HCT116 (cell line): ENCODE results near the gene GALT. TPM values are rescaled to one million over a fixed set of nuclear protein-coding genes. Genes with fewer than 3 reads are reported as not detected.

Source experiments
- ATAC-seq: fragments of 200-7000 bp; cut with Tn5 transposase; 2 replicates; pipeline ENCODE4 v1.9.1; 2020; ENCODE audit warnings: mild to moderate bottlenecking, moderate library complexity
- BruUV-seq: library from RNA; stranded (reverse); fragments of 400-500 nt; replicated peaks from 2 replicates; lab custom pipeline; 2021; lab: Mats Ljungman, UMichigan
- CTCF ChIA-PET: fragments of 300-600 bp; sonication (Branson Sonifier 250); formaldehyde crosslinking; loops from one replicate; lab custom pipeline; 2021; ENCODE audit warnings: antibody characterized with exemption; lab: Charles Lee
- POLR2A ChIA-PET: fragments of 300-600, 350-600 bp; sonication (Branson Sonifier 250); formaldehyde crosslinking; loops from one replicate; lab custom pipeline; 2021; ENCODE audit warnings: antibody characterized with exemption; lab: Charles Lee
- RAD21 ChIA-PET, 2 experiments: fragments of 300-600 bp; sonication (Branson Sonifier 250); formaldehyde crosslinking; loops; one replicate each; lab custom pipeline; 2023; ENCODE audit warnings: low total read pairs in 2 of 2; ENCODE audit not compliant: uncharacterized antibody in 2 of 2, unreplicated experiment in 2 of 2, low non-redundant PET in 1 of 2; lab: Charles Lee
- DNase-seq: peaks from one replicate; pipeline ENCODE4 v3.0.0-alpha.2; 2010; ENCODE audit warnings: low read depth, low spot score
- H2AFZ ChIP-seq: fragments of 200-600 bp; shearing (Covaris generic), sonication (generic); 2 replicates; pipeline ENCODE4 v1.6.1; 2017; ENCODE audit warnings: low read depth, mixed run types, mixed read lengths, antibody characterized with exemption, low read length; ENCODE audit not compliant: poor library complexity, severe bottlenecking
- H3K27ac ChIP-seq: 2 replicates; pipeline ENCODE4 v1.5.1; 2012; ENCODE audit warnings: low read depth, low read length
- H3K27me3 ChIP-seq: fragments of 200-600 bp; sonication (generic); 2 replicates; pipeline ENCODE4 v1.6.1; 2016; ENCODE audit warnings: mixed run types, low read length, mixed read lengths; ENCODE audit not compliant: insufficient read depth
- H3K36me3 ChIP-seq, 2 experiments: fragments of 200-500 bp in 1 of 2; fragments of 200-600 bp in 1 of 2; sonication (Bioruptor generic) in 1 of 2; sonication (generic) in 1 of 2; 2 replicates each; pipeline versions ENCODE4 v1.5.1 to v1.6.1; 2014 to 2016; ENCODE audit warnings: low read length in 2 of 2, inconsistent platforms in 1 of 2, mixed read lengths in 1 of 2, mixed run types in 1 of 2; ENCODE audit not compliant: insufficient read depth in 2 of 2, control insufficient read depth in 1 of 2
- H3K4me1 ChIP-seq, 2 experiments: fragments of 200-600 bp in 1 of 2; sonication (generic) in 1 of 2; 2 replicates each; pipeline versions ENCODE4 v1.5.1 to v1.6.1; 2012 to 2017; ENCODE audit warnings: low read length in 2 of 2, inconsistent platforms in 1 of 2, mild to moderate bottlenecking in 1 of 2, mixed read lengths in 1 of 2, mixed run types in 1 of 2, moderate library complexity in 1 of 2; ENCODE audit not compliant: insufficient read depth in 2 of 2, control insufficient read depth in 1 of 2
- H3K4me2 ChIP-seq: fragments of 200-600 bp; sonication (generic); 2 replicates; pipeline ENCODE4 v1.6.1; 2017; ENCODE audit warnings: mixed run types, low read length, mixed read lengths
- H3K4me3 ChIP-seq, 2 experiments: fragments of 200-600 bp in 1 of 2; sonication (generic) in 1 of 2; replicated peaks in 1 of 2; 2 replicates each; pipeline ENCODE4 v1.5.1; 2011 to 2016; ENCODE audit warnings: low read length in 2 of 2, control low read depth in 1 of 2, low read depth in 1 of 2, mild to moderate bottlenecking in 1 of 2, mixed read lengths in 1 of 2, mixed run types in 1 of 2
- H3K79me2 ChIP-seq: fragments of 200-600 bp; sonication (generic); 2 replicates; pipeline ENCODE4 v1.6.1; 2017; ENCODE audit warnings: mild to moderate bottlenecking, mixed run types, low read length, moderate library complexity, mixed read lengths; ENCODE audit not compliant: insufficient read depth
- H3K9ac ChIP-seq: fragments of 200-600 bp; sonication (generic); 2 replicates; pipeline ENCODE4 v1.6.1; 2016; ENCODE audit warnings: low read length, mixed read lengths
- H3K9me2 ChIP-seq: fragments of 200-600 bp; sonication (generic), shearing (Covaris generic); 2 replicates; pipeline ENCODE4 v1.6.1; 2017; ENCODE audit warnings: mixed run types, mild to moderate bottlenecking, moderate library complexity; ENCODE audit not compliant: insufficient read depth
- H3K9me3 ChIP-seq, 2 experiments: fragments of 200-500 bp in 1 of 2; fragments of 200-600 bp in 1 of 2; sonication (Bioruptor generic) in 1 of 2; sonication (generic) in 1 of 2; 2 replicates each; pipeline ENCODE4 v1.6.1; 2014 to 2017; ENCODE audit warnings: low read length in 2 of 2, mixed read lengths in 2 of 2, inconsistent platforms in 1 of 2, low read depth in 1 of 2, mild to moderate bottlenecking in 1 of 2, mixed run types in 1 of 2, moderate library complexity in 1 of 2; ENCODE audit not compliant: control insufficient read depth in 1 of 2, insufficient read depth in 1 of 2
- H4K20me1 ChIP-seq: fragments of 200-600 bp; sonication (generic), shearing (Covaris generic); 2 replicates; pipeline ENCODE4 v1.6.1; 2017; ENCODE audit warnings: mixed run types, mild to moderate bottlenecking, moderate library complexity; ENCODE audit not compliant: insufficient read depth
- CEBPB ChIP-seq: IDR thresholded peaks from 2 replicates; pipeline ENCODE4 v1.6.1; 2012; ENCODE audit warnings: low read depth
- EGR1 ChIP-seq: IDR thresholded peaks from 2 replicates; pipeline ENCODE4 v1.6.1; 2012; ENCODE audit warnings: low read depth
- ELF1 ChIP-seq: IDR thresholded peaks from 2 replicates; pipeline ENCODE4 v1.6.1; 2012; ENCODE audit warnings: low read depth, borderline replicate concordance
- FOSL1 ChIP-seq: IDR thresholded peaks from 2 replicates; pipeline ENCODE4 v1.6.1; 2012; ENCODE audit warnings: low read depth
- POLR2A ChIP-seq: IDR thresholded peaks from 2 replicates; pipeline ENCODE4 v1.7.0; 2011; ENCODE audit warnings: borderline replicate concordance; ENCODE audit not compliant: insufficient read depth, insufficient read length; ENCODE audit errors: extremely low read depth
- POLR2AphosphoS5 ChIP-seq: IDR thresholded peaks from 2 replicates; pipeline ENCODE4 v1.6.1; 2011; ENCODE audit warnings: mild to moderate bottlenecking, low read depth, low read length, moderate library complexity
- RAD21 ChIP-seq: IDR thresholded peaks from 2 replicates; pipeline ENCODE4 v1.6.1; 2012; ENCODE audit warnings: low read depth, mild to moderate bottlenecking
- SIN3A ChIP-seq: IDR thresholded peaks from 2 replicates; pipeline ENCODE4 v1.6.1; 2012; ENCODE audit warnings: low read depth
- SP1 ChIP-seq: IDR thresholded peaks from 2 replicates; pipeline ENCODE4 v1.6.1; 2012; ENCODE audit warnings: low read depth
- SRF ChIP-seq: IDR thresholded peaks from 2 replicates; pipeline ENCODE4 v1.6.1; 2012; ENCODE audit warnings: low read depth
- ZNF274 ChIP-seq: fragments of 200-500 bp; sonication (Bioruptor generic); IDR thresholded peaks from 2 replicates; pipeline ENCODE4 v1.6.1; 2014; ENCODE audit warnings: mild to moderate bottlenecking, low read depth, low read length, inconsistent platforms
- intact Hi-C: fragments of 100-400 bp; cut with micrococcal nuclease; formaldehyde crosslinking; loops from 2 replicates; pipeline ENCODE4 v1.10.0; 2022
- total RNA-seq: library from RNA; stranded (reverse); gene quantifications from one replicate; pipeline ENCODE4 v1.2.1, GENCODE V29; 2021; ENCODE audit not compliant: unreplicated experiment
- TF ChIP-seq, protein P1 (sequence below), 3 experiments: fragments of 200-600 bp in 1 of 3; sonication (generic) in 1 of 3; IDR thresholded peaks in 2 of 3; conservative IDR thresholded peaks in 1 of 3; 2 replicates each; pipeline ENCODE4 v1.5.1; 2012 to 2017; ENCODE audit warnings: low read depth in 2 of 3, low read length in 2 of 3, antibody characterized with exemption in 1 of 3, borderline replicate concordance in 1 of 3, control low read depth in 1 of 3, mild to moderate bottlenecking in 1 of 3, mixed read lengths in 1 of 3, mixed run types in 1 of 3, moderate library complexity in 1 of 3; ENCODE audit not compliant: insufficient read depth in 1 of 3
- TF ChIP-seq, protein P2 (sequence below): IDR thresholded peaks from 2 replicates; pipeline ENCODE4 v1.6.1; 2011; ENCODE audit warnings: mild to moderate bottlenecking, low read length, moderate library complexity; ENCODE audit not compliant: insufficient replicate concordance; ENCODE audit errors: extremely low read depth

GALT gene
- total RNA-seq, 1 experiment from 2014 or later: 28.2 TPM

DNA sequence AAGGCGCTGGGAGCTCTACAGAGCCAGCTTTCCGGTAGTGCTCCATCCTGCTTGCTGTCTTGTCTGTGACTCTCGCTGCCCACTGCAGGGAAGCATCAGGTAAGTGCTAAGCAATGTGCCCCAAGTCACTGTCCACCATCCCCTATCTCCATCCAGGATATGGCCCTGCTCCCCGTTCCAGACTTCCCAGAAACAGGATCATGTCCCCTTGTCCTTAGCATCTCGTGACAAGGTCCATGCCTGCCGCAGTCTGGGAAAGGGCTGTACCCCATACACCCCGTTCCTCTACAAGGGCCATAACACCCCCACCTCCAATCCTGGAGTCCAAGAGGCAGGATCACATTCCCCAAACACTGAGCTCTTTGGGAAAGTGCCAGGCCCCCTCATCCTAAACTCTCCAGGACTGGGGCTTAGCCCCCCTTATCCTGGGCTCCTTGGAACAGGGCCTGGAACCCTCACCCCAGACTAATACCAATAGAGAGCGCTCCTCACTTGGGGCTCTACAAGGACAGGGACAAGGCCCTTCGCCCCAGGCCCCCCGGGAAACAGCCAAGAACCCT, 35.1 kb upstream of the GALT start:
- Histone ChIP-seq H3K36me3 (0 out of 4 replicates have a peak, but pooled peaks cover 0 to 3% of the 10 kb centered on the region in 2 experiments), H3K9ac (peak overlapping the region; percentile 90), H3K9me2 (no peaks in the 10 kb centered on the region), H3K27ac (peak overlapping the region; percentile 82), H3K79me2 (peaks cover 15% of the 10 kb centered on the region), H4K20me1 (no peaks in the 10 kb centered on the region), H3K4me3 (peak overlapping the region; percentile 87 to 95), H3K27me3 (no peaks in the 10 kb centered on the region), H3K4me1 (peaks cover 5 to 32% of the 10 kb centered on the region in 2 experiments), H3K4me2 (peak overlapping the region; percentile 91), H3K9me3 (no peaks in the 10 kb centered on the region), H2AFZ (no peak overlapping the region)
- intact Hi-C loops: no loop called here
- ATAC-seq (peak; percentile 39), DNase-seq (no peak)
- ChIA-PET POLR2A (interaction anchor here (1.0 to 2.1 kb wide), 2 partner anchors 9 to 27 kb away, joined by 3 to 6 read pairs; partner anchors contain the start of gene SIGMAR1), RAD21 (interaction anchor here in 1 of 2 experiments (0.6 kb wide), 1 partner anchor 23 kb away, joined by 3 read pairs; no protein-coding TSS in a partner anchor), CTCF (no interaction called here)
- BruUV-seq: TSS peak; percentile 73
- TF ChIP-seq SIN3A: 0 out of 2 replicates have a peak, but pooled peaks have one; percentile 4
- no peak for TF ChIP-seq RAD21

DNA sequence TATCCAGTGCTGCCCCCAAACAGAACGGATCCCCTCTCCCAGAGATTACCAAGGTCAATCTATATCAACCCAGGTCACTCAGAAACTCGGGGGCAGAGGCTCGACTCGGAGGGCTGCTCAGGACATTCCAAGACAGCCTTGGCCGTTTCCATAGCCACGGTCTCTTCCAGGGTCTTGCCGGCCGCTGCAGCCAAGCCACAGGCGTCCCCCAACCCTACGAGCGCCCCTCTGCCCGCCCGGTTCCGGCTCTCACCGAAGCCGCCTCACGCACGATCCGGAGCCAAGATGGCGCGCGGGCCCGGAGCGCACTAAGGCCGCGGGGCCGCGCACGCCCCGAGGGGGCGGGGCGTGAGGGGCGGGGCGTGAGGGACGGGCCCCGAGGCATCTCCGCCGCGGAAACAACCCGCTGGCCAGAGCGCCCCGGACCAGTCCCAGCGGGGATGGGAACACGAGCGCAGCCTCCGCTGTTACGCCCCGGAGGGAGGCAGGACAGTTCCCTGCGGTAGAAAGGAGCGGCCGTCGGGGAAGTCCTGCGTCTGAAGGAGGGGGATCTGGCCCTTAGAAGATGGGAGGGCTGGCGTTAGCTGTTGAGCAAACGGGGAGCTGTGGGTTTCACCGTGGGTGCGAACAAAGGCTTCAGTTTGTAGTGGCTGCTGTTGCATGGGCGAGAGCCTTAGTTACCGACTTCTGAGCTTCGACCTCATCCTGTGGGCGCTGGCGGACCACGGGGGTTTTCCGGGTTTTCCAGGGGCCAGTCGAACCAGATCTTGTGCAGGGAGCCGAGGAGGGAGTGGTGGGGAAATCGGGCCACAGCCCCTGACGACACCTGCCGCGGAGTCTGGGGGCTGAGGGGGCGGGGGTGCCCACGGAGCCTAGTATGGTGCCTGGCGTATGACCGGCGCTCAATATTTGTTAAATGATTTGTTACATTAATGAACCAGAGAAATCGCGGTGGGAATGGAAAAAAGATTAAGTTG, 34.4 kb upstream of the GALT start, which contains the start of gene RPP25L:
RPP25L (minus strand) TSS at position 287 of the 977 bp plus-strand sequence. CDS start 801 bp downstream, outside the sequence.
- Histone ChIP-seq H3K36me3 (0 out of 4 replicates have a peak, but pooled peaks cover 0 to 3% of the 10 kb centered on the region in 2 experiments), H3K27me3 (no peaks in the 10 kb centered on the region), H3K9me3 (no peaks in the 10 kb centered on the region), H3K27ac (peak within 1 kb of the TSS; percentile 82), H3K79me2 (peaks cover 15% of the 10 kb centered on the region), H3K4me1 (peaks cover 5 to 28% of the 10 kb centered on the region in 2 experiments), H3K4me3 (peak within 1 kb of the TSS; percentile 87 to 95), H3K4me2 (peak within 1 kb of the TSS; percentile 91), H2AFZ (peak within 1 kb of the TSS; percentile 92), H4K20me1 (no peaks in the 10 kb centered on the region), H3K9ac (peak within 1 kb of the TSS; percentile 90), H3K9me2 (no peaks in the 10 kb centered on the region)
- ChIA-PET RAD21 (no interaction called here), CTCF (interaction anchor here (0.9 to 1.0 kb wide), 4 partner anchors 8 to 208 kb away, joined by 3 to 6 read pairs (median 4); no protein-coding TSS in a partner anchor), POLR2A (interaction anchor here (1.0 to 2.1 kb wide), 2 partner anchors 9 to 26 kb away, joined by 3 to 6 read pairs; partner anchors contain the start of gene SIGMAR1)
- DNase-seq: peak; percentile 49
- ATAC-seq: peak; percentile 89
- BruUV-seq: TSS peak; percentile 90
- intact Hi-C loops: loop anchor here (1.0 to 2.0 kb wide), 2 partner anchors 22 to 53 kb away; no protein-coding TSS in a partner anchor
- TF ChIP-seq ZNF274 (no peak), FOSL1 (no peak), POLR2A (peak; percentile 87), ELF1 (no peak), CEBPB (no peak), SRF (no peak), EGR1 (0 out of 2 replicates have a peak, but pooled peaks have one; percentile 18), POLR2AphosphoS5 (peak; percentile 95), SIN3A (peak; percentile 65), SP1 (no peak)
- TF ChIP-seq, protein P1, sequence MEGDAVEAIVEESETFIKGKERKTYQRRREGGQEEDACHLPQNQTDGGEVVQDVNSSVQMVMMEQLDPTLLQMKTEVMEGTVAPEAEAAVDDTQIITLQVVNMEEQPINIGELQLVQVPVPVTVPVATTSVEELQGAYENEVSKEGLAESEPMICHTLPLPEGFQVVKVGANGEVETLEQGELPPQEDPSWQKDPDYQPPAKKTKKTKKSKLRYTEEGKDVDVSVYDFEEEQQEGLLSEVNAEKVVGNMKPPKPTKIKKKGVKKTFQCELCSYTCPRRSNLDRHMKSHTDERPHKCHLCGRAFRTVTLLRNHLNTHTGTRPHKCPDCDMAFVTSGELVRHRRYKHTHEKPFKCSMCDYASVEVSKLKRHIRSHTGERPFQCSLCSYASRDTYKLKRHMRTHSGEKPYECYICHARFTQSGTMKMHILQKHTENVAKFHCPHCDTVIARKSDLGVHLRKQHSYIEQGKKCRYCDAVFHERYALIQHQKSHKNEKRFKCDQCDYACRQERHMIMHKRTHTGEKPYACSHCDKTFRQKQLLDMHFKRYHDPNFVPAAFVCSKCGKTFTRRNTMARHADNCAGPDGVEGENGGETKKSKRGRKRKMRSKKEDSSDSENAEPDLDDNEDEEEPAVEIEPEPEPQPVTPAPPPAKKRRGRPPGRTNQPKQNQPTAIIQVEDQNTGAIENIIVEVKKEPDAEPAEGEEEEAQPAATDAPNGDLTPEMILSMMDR (IDR thresholded peaks at IDR 0.05 in 2 of 3, conservative IDR thresholded peaks at IDR 0.05 in 1 of 3; ENCODE audit: borderline replicate concordance in 1 of 3, insufficient read depth in 1 of 3, low read depth in 2 of 3, low read length in 2 of 3): no peak
- TF ChIP-seq, protein P2, sequence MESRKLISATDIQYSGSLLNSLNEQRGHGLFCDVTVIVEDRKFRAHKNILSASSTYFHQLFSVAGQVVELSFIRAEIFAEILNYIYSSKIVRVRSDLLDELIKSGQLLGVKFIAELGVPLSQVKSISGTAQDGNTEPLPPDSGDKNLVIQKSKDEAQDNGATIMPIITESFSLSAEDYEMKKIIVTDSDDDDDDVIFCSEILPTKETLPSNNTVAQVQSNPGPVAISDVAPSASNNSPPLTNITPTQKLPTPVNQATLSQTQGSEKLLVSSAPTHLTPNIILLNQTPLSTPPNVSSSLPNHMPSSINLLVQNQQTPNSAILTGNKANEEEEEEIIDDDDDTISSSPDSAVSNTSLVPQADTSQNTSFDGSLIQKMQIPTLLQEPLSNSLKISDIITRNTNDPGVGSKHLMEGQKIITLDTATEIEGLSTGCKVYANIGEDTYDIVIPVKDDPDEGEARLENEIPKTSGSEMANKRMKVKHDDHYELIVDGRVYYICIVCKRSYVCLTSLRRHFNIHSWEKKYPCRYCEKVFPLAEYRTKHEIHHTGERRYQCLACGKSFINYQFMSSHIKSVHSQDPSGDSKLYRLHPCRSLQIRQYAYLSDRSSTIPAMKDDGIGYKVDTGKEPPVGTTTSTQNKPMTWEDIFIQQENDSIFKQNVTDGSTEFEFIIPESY: peak; percentile 45
